ENCODE data around the gene SPRR4. TPM values are rescaled to one million over a fixed set of nuclear protein-coding genes. Genes with fewer than 3 reads are reported as not detected.

SPRR4 gene
- total and polyA plus RNA-seq, 8 donors: not detected

DNA sequence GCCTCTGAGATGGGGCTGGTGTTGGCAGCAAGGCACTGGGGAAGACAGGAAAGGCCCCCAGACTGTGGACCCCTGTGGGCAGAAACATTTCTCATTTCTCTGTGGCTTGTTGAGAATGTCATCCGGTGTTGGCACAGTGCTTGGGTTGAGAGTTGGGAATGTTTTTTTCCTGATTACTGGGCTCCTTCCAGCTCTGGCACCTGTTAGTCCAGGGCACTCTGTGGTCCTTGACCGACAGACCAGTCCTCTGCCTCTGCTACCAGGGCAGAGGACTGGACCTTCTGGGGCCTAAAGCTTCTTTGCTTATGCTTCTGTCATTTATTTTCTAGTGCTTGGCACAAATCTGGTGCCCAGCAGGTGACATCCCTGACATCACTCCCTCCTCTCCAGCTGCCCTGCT is 28.3 kb upstream of the SPRR4 start:
- no peak overlapping the region for H3K27ac ChIP-seq
- no peaks in the 10 kb centered on the region for H3K36me3 ChIP-seq
- peaks cover 0 to 3% (median 0%) of the 10 kb centered on the region in 3 donors for H3K27me3 ChIP-seq
- H3K9me3 ChIP-seq: no peaks in the 10 kb centered on the region
- intact Hi-C loops (cut with DNase I; ENCODE audit: low total_unique reads): no loop called here
- H3K4me3 ChIP-seq: no peak overlapping the region
- 62 to 91% (median 77%) methylated on average over 2 of the region's 2 CpGs for WGBS, 5 donors
- no peak for DNase-seq
- no peaks in the 10 kb centered on the region for H3K4me1 ChIP-seq
- TF ChIP-seq POLR2AphosphoS5 (IDR thresholded peaks at IDR 0.05): no peak

DNA sequence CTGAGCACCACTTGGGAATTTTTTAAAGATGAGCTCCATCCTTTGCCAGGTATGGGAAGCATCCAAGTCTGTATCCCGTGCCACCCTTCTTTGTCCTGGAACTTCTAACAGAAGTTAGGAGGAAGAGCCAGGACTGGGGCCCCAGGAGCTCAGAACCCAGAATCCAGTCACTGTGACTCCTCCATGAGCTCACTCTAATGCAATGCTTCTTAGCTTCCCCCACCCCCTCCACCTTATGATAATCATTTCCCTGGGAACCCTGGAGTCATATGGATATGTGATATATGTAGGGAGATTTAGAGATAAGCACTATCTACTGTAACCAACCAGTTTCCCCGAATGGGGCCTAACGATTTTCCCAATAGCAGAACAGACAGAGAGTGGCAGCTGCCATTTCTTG is 24.2 kb upstream of the SPRR4 start:
- Histone ChIP-seq H3K27ac (no peak overlapping the region), H3K36me3 (no peaks in the 10 kb centered on the region), H3K4me1 (no peaks in the 10 kb centered on the region), H3K9me3 (no peaks in the 10 kb centered on the region), H3K4me3 (no peak overlapping the region), H3K27me3 (peaks cover 0 to 9% (median 0%) of the 10 kb centered on the region in 3 donors)
- DNase-seq: no peak
- intact Hi-C loops (cut with DNase I; ENCODE audit: low total_unique reads): no loop called here
- TF ChIP-seq POLR2A (IDR thresholded peaks at IDR 0.05) (no peak), POLR2AphosphoS5 (IDR thresholded peaks at IDR 0.05) (no peak), EP300 (IDR thresholded peaks at IDR 0.05) (no peak)
- TF ChIP-seq, protein P1, sequence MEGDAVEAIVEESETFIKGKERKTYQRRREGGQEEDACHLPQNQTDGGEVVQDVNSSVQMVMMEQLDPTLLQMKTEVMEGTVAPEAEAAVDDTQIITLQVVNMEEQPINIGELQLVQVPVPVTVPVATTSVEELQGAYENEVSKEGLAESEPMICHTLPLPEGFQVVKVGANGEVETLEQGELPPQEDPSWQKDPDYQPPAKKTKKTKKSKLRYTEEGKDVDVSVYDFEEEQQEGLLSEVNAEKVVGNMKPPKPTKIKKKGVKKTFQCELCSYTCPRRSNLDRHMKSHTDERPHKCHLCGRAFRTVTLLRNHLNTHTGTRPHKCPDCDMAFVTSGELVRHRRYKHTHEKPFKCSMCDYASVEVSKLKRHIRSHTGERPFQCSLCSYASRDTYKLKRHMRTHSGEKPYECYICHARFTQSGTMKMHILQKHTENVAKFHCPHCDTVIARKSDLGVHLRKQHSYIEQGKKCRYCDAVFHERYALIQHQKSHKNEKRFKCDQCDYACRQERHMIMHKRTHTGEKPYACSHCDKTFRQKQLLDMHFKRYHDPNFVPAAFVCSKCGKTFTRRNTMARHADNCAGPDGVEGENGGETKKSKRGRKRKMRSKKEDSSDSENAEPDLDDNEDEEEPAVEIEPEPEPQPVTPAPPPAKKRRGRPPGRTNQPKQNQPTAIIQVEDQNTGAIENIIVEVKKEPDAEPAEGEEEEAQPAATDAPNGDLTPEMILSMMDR (IDR thresholded peaks at IDR 0.05): no peak
- 73 to 83% (median 77%) methylated on average over 3 of the region's 3 CpGs for WGBS, 5 donors

DNA sequence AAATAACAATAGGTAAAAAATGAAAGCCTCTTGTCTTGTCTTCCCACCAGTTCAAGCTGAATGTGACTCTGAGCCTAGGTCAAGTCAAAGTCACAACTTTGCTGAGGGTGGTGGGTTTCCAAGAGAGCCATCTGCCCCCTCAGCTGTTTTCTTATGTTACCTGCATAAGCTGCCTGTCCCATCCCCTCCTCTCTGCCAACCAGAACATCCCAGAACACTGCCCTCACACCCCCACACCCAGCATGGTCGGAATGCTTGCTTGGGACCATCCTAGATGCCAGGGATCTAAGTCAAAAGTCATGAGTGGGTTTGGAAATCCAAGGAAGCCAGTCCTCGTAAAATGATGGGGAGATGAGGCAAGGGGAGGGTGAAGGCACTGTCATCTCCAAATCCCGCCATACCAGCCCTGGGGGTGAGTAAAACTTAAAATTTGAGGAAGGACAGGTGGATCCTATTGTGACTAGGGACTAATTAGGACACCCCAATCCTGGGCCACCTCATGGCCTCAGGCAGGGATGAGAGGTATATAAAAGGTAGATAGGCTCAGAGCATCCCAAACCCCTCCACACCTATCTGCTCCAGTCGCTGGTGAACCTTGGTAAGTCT is 23.7 kb upstream of the SPRR4 start, which contains the start of gene SPRR5:
TSS of gene SPRR5 (plus strand) at position 556 of the 606 bp plus-strand sequence. CDS start 1,349 bp downstream, outside the sequence.
- Histone ChIP-seq H3K36me3 (no peaks in the 10 kb centered on the region), H3K9me3 (no peaks in the 10 kb centered on the region), H3K27ac (no peak within 1 kb of the TSS), H3K27me3 (peaks cover 0 to 9% (median 0%) of the 10 kb centered on the region in 3 donors), H3K4me1 (no peaks in the 10 kb centered on the region), H3K4me3 (no peak within 1 kb of the TSS)
- intact Hi-C loops (cut with DNase I; ENCODE audit: low total_unique reads): no loop called here
- 73 to 82% (median 77%) methylated on average over 4 of the region's 4 CpGs for WGBS, 5 donors
- TF ChIP-seq POLR2A (IDR thresholded peaks at IDR 0.05) (no peak), EP300 (IDR thresholded peaks at IDR 0.05) (no peak), POLR2AphosphoS5 (IDR thresholded peaks at IDR 0.05) (no peak)
- TF ChIP-seq, protein P1 (IDR thresholded peaks at IDR 0.05): no peak
- DNase-seq: no peak

DNA sequence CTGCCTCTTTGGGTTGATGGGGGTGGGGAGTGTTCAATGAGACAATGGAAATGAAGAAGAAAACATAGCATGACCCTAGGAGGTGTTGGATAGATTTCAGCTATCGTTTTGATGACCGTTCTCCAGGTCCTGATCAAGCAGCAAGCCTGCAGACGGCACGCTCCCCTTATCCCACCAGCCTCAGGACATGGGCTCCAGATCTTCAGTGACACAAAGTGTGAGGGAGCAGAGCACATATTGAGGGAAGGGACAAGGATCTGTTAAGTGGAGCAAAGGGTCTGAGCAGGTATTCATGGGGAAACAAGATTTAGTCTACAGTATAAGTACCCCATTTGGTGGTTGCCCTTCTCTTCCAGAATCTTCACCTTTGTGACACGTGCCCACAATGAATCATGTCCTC is 18.7 kb upstream of the SPRR4 start:
- WGBS, 5 donors: 78 to 83% (median 80%) methylated on average over 5 of the region's 5 CpGs
- intact Hi-C loops (cut with DNase I; ENCODE audit: low total_unique reads): no loop called here
- no peak overlapping the region for H3K4me3 ChIP-seq
- no peak overlapping the region for H3K27ac ChIP-seq
- no peaks in the 10 kb centered on the region for H3K36me3 ChIP-seq
- H3K4me1 ChIP-seq: no peaks in the 10 kb centered on the region
- no peaks in the 10 kb centered on the region for H3K9me3 ChIP-seq
- TF ChIP-seq POLR2A (IDR thresholded peaks at IDR 0.05) (no peak), POLR2AphosphoS5 (IDR thresholded peaks at IDR 0.05) (no peak), EP300 (IDR thresholded peaks at IDR 0.05) (no peak)
- TF ChIP-seq, protein P1 (IDR thresholded peaks at IDR 0.05): no peak
- no peak for DNase-seq
- H3K27me3 ChIP-seq: peaks cover 0 to 9% (median 0%) of the 10 kb centered on the region in 3 donors

DNA sequence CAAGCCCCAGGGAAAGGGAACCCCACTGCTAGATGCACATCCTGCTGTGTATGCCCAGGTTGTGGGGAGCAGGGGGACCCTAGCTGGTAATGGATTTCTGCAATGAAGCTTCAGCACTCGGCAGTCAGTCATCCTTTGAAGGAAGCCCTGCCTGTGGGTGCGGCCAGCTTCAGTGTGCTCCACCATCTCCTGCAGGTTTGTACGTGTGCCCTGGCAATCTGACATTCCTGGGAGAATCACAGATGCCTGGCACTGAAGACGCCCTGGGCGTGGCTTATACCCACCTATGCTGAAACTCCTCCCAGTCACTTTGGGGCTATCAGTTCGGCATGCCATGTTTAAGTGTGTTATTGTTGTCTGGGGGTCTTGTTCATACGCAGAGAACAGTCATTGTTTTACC is 16.7 kb upstream of the SPRR4 start:
- Histone ChIP-seq H3K27me3 (no peaks in the 10 kb centered on the region), H3K9me3 (no peaks in the 10 kb centered on the region), H3K36me3 (no peaks in the 10 kb centered on the region), H3K27ac (no peak overlapping the region), H3K4me3 (no peak overlapping the region), H3K4me1 (no peaks in the 10 kb centered on the region)
- WGBS, 5 donors: 65 to 81% (median 67%) methylated on average over 5 to 7 of the region's 7 CpGs
- intact Hi-C loops (cut with DNase I; ENCODE audit: low total_unique reads): no loop called here
- no peak for DNase-seq
- TF ChIP-seq, protein P1 (IDR thresholded peaks at IDR 0.05): no peak
- no peak for TF ChIP-seq POLR2A (IDR thresholded peaks at IDR 0.05)
- TF ChIP-seq EP300 (IDR thresholded peaks at IDR 0.05): no peak
- TF ChIP-seq POLR2AphosphoS5 (IDR thresholded peaks at IDR 0.05): no peak

All from stomach (tissue), 9 donors.